DOHH2 (cell line): ENCODE data around the gene VSTM2B.

ENCODE experiments used
- H3F3A ChIP-seq: fragments of 200-600 bp; sonication (generic), shearing (Covaris generic); 2 replicates; pipeline ENCODE4 v1.6.0; 2016; ENCODE audit warnings: antibody characterized with exemption, mild to moderate bottlenecking; ENCODE audit not compliant: control insufficient read depth, insufficient read depth
- H3K27ac ChIP-seq: fragments of 200-600 bp; sonication (generic); 2 replicates; pipeline ENCODE4 v1.5.1; 2014; ENCODE audit warnings: low read depth, mild to moderate bottlenecking, low read length, moderate library complexity
- H3K27me3 ChIP-seq: fragments of 200-600 bp; sonication (generic); 2 replicates; pipeline ENCODE4 v1.6.1; 2014; ENCODE audit warnings: mild to moderate bottlenecking, low read length, mixed read lengths; ENCODE audit not compliant: control insufficient read depth
- H3K36me3 ChIP-seq: fragments of 200-600 bp; sonication (generic); 2 replicates; pipeline ENCODE4 v1.6.1; 2014; ENCODE audit warnings: mild to moderate bottlenecking, low read length, moderate library complexity, mixed read lengths; ENCODE audit not compliant: control insufficient read depth
- H3K4me1 ChIP-seq: fragments of 200-600 bp; sonication (generic); 2 replicates; pipeline ENCODE4 v1.6.1; 2014; ENCODE audit warnings: mild to moderate bottlenecking, low read length, mixed read lengths; ENCODE audit not compliant: control insufficient read depth
- H3K4me2 ChIP-seq: fragments of 200-600 bp; sonication (generic); 2 replicates; pipeline ENCODE4 v1.6.0; 2014; ENCODE audit warnings: mild to moderate bottlenecking, low read length, moderate library complexity
- H3K4me3 ChIP-seq: fragments of 200-600 bp; sonication (generic); 2 replicates; pipeline ENCODE4 v1.5.1; 2014; ENCODE audit warnings: mild to moderate bottlenecking, low read length, mixed read lengths
- H3K79me2 ChIP-seq: fragments of 200-600 bp; sonication (generic); 2 replicates; pipeline ENCODE4 v1.6.1; 2014; ENCODE audit warnings: mild to moderate bottlenecking, low read length, mixed read lengths; ENCODE audit not compliant: control insufficient read depth
- H3K9me2 ChIP-seq: fragments of 200-600 bp; sonication (generic); replicated peaks from 2 replicates; pipeline ENCODE4 v1.6.1; 2014; ENCODE audit warnings: mild to moderate bottlenecking, low read length, mixed read lengths; ENCODE audit not compliant: control insufficient read depth
- H3K9me3 ChIP-seq: fragments of 200-600 bp; sonication (generic); 2 replicates; pipeline ENCODE4 v1.6.1; 2014; ENCODE audit warnings: antibody characterized with exemption, low read length, mixed read lengths; ENCODE audit not compliant: control insufficient read depth, insufficient read depth
- H4K20me1 ChIP-seq: fragments of 200-600 bp; sonication (generic); 2 replicates; pipeline ENCODE4 v1.6.0; 2014; ENCODE audit warnings: low read depth, mild to moderate bottlenecking, antibody characterized with exemption, low read length, moderate library complexity; ENCODE audit not compliant: control insufficient read depth, insufficient read depth
- CTCF ChIP-seq: fragments of 200-600 bp; sonication (generic); IDR thresholded peaks from one replicate; pipeline ENCODE4 v1.5.1; 2014; ENCODE audit warnings: antibody characterized with exemption, mild to moderate bottlenecking, low read depth, low read length; ENCODE audit not compliant: poor library complexity, severe bottlenecking
- EZH2phosphoT487 ChIP-seq: fragments of 200-600 bp; sonication (generic); IDR thresholded peaks from 2 replicates; pipeline ENCODE4 v1.6.1; 2017; ENCODE audit warnings: borderline replicate concordance, mild to moderate bottlenecking, antibody characterized with exemption, low read length, moderate library complexity, mixed read lengths

Gene VSTM2B

GRCh38 chr19:29525901-29526729, at the start of gene VSTM2B:
Gene VSTM2B, plus strand, starts transcription at chr19:29525994. Its CDS starts 590 bp downstream, at chr19:29526584.
- no peak within 1 kb of the TSS for H3K4me2 ChIP-seq
- no peak within 1 kb of the TSS for H3K27ac ChIP-seq
- H3K36me3 ChIP-seq: no peaks in the 10 kb centered on the region
- no peaks in the 10 kb centered on the region for H3K9me3 ChIP-seq
- no peak for TF ChIP-seq CTCF
- TF ChIP-seq EZH2phosphoT487: no peak
- no peaks in the 10 kb centered on the region for H3K9me2 ChIP-seq
- H4K20me1 ChIP-seq: no peaks in the 10 kb centered on the region
- no peaks in the 10 kb centered on the region for H3K4me1 ChIP-seq
- H3K79me2 ChIP-seq: no peaks in the 10 kb centered on the region
- no peak within 1 kb of the TSS for H3K4me3 ChIP-seq
- H3K27me3 ChIP-seq: no peaks in the 10 kb centered on the region
- H3F3A ChIP-seq: no peaks in the 10 kb centered on the region

- no peaks in the 10 kb centered on the region for H3K9me2 ChIP-seq
- H3K4me2 ChIP-seq: no peak overlapping the region
- H3K27ac ChIP-seq: no peak overlapping the region
- no peaks in the 10 kb centered on the region for H3F3A ChIP-seq
- no peaks in the 10 kb centered on the region for H3K4me1 ChIP-seq
- no peaks in the 10 kb centered on the region for H4K20me1 ChIP-seq
- peaks cover 4% of the 10 kb centered on the region; the same call in 1 of the 2 replicates for H3K9me3 ChIP-seq
- H3K36me3 ChIP-seq: no peaks in the 10 kb centered on the region
- no peak overlapping the region for H3K4me3 ChIP-seq
- no peaks in the 10 kb centered on the region for H3K79me2 ChIP-seq
- no peaks in the 10 kb centered on the region for H3K27me3 ChIP-seq
- TF ChIP-seq CTCF (no peak), EZH2phosphoT487 (no peak)
These were observed 49.3 kb upstream of the VSTM2B start for GRCh38 chr19:29476528-29476927.

- Histone ChIP-seq H3K4me2 (no peak overlapping the region), H3K36me3 (no peaks in the 10 kb centered on the region), H4K20me1 (no peaks in the 10 kb centered on the region), H3K27me3 (no peaks in the 10 kb centered on the region), H3F3A (no peaks in the 10 kb centered on the region), H3K27ac (no peak overlapping the region), H3K4me1 (no peaks in the 10 kb centered on the region), H3K4me3 (no peak overlapping the region), H3K79me2 (no peaks in the 10 kb centered on the region), H3K9me2 (no peaks in the 10 kb centered on the region), H3K9me3 (peaks cover 4% of the 10 kb centered on the region; the same call in 1 of the 2 replicates)
- TF ChIP-seq EZH2phosphoT487 (no peak), CTCF (no peak)
These were observed 47.8 kb upstream of the VSTM2B start for GRCh38 chr19:29477831-29478577.
